HG03108 (cell line): Measurements from ENCODE around the gene TMEM179.

Experiments
- ATAC-seq: cut with Tn5 transposase; IDR thresholded peaks from one replicate; pipeline ENCODE4 v1.9.1; 2021; ENCODE audit warnings: moderate library complexity; ENCODE audit not compliant: unreplicated experiment

The TMEM179 gene

DNA sequence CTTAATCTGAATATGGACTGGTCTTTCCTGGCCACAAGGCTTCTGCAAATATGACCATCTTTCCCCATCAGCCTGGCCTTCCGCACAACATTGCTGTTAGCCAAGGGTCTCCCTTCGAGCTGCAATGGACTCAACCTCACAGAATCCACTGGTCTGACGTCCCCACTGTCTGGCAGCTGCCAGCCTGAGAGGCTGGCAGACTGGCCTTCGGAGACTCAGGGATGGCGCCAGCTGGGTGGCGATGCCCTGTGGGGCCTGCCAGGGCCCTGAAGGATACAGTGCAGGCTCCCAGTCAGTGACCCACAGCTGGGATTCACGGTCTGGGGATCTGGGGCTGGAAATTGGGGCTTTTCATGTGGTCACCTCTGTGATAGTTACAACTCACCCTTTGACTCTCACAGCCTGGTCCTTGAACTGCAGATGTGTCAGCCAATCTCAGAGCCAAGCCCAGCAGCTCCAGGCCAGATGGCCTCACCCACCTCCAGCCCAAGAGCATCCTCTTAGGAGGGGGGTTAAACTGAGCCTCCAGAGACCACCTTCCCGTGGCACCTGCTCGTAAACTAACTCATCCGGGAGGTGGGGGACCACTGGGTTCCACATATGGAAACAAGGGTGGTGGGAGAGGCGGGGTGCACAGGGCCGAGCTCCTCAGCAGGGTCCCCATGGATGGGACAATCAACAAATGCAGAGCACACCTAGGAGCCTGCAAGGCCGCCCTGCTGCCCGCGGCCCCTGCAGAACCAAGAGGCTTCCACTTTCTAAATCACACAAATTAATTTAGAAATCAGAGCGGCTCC lies 46.1 kb downstream of the TMEM179 start:
- no peak for ATAC-seq

- ATAC-seq: no peak
These were observed 46.8 kb downstream of the TMEM179 start for GRCh38 chr14:104557766-104558165.

- ATAC-seq: no peak
These were observed 47.5 kb downstream of the TMEM179 start for GRCh38 chr14:104557086-104557485.

DNA sequence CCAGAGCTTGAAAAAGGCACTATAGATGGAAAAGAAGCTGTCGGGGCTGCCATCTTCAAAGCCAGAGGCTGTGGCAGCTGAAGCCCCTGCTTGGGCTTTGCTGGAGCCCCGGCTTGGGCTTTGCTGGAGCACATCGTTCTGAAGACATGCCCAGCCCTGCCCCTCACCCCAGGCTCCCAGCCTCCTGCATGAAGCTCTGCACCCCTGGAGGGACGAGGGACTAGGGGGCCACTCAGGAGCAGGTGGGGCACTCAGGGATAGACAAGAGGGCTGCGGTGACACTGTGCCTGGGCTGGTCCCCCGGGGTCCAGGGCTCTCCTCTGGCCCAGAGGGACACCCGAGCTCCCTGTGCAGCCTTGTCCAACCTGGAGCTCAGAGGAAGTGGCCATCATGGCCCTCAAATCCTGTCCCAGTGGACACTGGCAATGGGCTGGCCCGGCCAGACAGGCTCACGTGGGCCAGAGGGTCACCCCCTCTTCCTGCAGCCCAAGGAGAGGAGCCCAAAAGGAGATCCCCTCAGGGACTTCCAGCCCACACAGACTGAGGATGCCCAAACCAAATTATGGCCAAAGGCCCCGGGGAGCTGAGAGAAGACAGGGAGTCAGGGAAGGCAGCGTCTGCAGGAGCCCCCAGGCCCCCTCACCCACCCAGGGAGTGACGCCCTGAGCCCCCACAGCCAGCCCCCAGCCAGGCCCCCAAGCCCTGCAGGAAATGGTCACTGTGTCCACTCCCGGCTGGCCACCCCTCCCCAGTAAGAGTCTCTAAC lies 48.1 kb downstream of the TMEM179 start:
- no peak for ATAC-seq

DNA sequence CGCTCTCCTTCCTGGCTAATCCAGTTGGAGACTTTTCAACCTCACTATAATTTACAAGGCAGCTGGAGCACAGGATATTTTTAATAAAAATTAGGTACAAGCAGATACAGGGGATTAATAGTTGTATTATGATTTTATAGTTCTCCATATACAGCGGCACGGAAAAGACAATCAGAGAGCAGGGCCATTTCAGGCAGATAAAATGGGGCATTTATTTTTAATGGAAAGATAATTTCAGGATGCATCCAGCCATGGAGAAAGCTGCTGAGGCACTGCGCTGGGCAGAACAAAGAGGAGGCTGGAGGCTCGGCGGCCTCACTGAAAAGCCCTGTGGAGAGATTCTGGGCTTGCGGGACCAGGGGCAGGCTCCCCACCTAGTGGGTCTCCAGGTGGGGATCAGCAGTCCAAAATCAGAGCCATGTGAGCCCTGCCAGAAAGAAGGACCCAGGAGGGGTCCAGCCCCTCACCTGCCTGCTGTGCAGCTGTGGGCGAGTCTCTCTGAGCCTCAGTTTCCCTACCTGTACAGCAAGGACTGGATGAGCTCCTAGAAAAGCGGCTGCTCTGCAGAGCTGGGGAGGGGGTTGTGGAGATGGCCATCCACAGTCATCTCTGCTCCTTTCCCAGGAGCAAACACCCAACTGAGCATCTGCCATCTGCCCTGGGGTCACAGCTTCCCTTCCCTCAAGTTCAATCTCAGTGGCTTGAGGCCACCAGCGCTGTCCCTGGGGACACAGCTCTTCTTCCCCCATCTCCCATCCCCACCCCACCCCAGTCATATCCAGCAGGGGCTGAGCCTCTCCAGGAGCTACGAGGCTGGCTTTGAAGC lies 48.9 kb downstream of the TMEM179 start:
- ATAC-seq: no peak

DNA sequence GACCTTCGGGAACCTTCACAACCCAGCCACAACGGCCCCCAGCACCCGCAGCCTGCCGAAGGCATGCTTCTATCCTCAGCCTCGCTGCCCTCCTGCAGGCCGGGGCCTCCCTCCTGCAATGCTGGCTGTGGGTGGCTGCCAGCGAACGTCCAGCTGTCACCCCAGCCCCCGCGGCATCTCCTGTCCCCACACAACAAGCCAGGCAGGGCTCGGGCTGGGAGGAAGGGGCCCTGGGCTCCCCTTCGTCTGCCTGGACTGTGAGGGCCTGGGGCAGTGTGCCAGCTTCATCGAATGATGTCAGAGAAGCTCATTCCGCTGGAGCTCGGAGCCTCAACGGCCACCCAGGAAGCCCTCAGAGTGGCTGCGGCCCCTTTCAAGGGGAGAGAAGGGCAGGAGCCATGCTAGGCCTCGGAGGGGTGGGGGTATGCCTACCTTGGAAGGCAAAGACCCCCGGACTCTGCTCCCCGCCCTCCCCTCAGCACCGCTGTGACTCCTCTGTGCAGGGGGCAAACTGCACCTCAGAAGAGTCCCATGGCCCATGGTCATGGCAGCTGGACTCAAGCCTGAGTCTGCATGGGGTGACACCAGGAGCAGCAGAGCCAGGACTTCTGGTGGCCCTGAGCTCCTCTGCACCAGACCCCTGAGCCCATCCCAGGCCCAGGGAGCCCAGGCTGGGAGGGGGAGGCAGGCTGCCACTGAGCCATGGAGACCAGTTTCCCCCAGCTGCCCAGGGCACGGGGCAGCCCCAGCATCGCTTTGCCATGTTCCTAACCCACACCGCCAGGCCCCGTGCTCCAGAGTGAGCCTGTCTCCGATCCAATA lies 49.8 kb downstream of the TMEM179 start:
- no peak for ATAC-seq

GRCh38 chr14:104554088-104554607 lies 50.4 kb downstream of the TMEM179 start:
- no peak for ATAC-seq

DNA sequence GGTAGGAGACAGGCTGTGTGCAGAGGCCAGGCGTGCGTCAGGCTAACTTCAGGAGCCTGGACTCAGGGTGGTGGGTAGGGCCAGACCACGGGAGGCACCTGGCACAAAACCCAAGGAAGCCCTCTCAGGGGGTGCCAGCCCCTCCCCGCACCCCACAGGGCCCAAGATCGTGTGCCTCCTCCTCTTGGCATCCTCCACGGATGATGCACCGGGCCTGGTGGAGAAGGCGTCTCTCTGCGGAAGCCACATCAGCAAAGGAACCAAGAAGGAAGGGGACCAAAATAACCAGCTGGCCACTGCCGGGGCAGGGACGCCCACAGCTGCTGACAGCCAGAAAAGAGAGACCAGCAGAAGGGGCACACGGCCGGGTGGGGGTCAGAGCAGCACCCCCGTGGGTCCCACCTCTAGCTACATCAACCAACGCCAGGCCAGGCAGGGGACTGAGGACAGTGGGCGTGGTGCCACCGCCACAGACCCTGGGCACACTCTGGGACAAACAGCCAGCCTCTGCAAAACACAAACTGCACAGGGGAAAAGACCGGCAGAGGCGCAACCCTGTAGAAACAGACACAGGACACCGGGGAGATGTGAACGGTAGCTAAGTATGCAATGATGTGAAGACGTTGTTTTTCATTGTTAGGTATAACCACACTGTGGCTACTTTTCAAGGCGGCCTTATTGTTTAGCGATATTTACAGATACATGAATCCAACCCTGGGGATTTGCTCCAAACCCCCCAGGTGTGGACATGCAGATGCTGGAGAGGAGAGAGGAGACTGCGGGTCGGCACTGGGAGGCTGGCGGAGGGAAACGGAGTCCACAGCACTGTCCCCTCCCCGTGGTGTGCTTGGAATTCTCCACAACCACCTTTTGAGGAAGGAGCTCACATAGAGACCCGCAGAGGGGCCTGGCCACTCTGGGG lies 51.1 kb downstream of the TMEM179 start:
- no peak for ATAC-seq

DNA sequence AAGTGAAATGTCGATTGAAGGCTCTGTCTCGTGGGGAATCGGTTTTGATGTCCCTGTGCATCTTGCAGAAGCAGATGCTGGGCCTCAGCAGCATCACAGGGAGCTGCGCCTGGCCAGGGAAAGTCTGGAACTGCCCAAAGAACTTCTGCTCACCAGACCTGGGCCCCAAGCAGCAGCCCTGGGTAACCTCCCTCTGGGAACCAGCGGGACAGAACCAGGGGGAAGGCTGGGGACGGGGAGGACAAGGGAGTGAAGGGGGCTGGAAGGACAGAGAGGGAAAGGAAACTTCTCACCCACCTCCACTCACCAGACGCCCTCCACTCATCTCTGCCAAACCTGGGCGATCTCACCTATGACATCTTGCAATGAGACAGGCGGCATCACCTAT lies 51.8 kb downstream of the TMEM179 start:
- no peak for ATAC-seq

- ATAC-seq: no peak
These were observed 52.5 kb downstream of the TMEM179 start for GRCh38 chr14:104551851-104552737.

DNA sequence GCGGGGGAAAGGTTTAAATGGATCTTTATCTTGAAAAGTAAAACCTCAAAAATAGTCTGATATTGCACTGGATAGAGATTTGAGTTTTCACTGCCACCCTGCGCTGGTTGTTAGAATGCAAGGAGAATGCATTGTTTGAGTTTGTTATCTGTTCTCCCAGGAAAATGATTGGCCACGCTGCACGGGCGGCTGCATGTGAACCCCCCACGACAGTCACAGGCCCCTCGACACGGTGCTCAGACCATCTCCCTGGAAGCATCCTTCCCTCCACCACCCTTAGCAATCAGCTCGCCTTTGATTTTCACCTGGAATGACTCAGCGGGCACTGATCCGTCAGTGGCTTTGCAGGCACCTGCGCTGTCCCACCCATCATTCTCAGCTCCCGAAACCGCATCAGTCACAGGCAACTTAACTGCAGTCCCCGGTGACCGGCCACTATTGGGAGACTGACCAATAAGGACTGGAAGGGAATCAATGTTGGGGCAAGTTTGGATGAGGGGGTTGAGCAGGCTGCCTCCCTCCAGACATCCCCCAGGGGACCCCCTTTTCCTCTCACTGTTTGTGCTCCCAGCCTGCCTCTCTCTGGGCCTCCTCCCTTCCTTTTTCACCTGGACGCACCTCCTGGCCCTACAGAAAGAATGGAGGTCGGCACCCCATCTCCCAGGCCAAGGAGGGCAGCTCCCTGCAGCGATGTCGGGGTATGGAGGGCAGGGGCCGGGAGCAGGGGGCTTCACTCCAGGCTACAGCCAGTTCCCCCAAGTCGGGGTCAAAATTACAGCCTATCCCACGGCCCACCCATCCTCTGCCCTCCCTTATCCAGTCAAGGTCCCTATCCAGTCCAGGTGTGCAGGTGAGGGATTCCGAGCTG lies 53.5 kb downstream of the TMEM179 start:
- no peak for ATAC-seq

- ATAC-seq: no peak
These were observed 54.2 kb downstream of the TMEM179 start for GRCh38 chr14:104550340-104550860.

DNA sequence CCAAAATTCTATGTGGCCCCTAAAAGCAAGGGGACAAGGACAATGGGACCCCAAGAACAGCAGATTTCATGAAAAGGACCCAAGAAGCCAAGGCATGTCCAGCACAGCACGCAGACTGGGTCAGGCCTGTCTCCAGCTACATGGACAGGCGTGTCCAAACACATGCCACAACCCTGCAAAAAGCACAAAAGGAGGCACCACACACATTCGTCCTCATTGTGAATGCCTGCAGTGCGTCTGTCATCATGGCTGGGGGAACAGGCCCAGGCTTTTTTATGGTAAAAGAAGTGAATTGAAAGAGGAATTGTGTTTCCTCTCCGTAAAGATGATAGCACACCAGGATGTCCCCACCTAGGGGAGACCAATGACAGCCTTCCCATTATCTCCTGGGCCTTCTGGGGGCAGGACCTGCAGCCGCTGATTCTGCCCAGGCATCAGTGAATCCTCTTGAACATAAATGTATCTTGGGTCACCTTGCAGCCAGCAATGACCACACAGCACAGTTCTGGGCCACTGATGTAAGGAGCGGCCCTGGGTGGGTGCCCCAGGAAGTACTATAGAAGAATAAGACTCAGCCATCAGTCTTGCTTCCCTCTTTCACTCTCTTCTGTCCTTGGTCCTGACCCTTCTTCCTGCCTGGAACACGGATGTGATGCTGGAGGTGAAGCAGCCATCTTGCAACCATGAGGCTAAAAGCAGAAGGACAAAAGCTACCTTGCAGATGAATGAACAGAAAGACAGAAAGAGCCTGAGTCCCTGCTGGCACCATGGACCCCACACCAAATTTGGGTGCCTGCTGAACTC lies 54.8 kb downstream of the TMEM179 start:
- no peak for ATAC-seq

- no peak for ATAC-seq
These were observed 55.6 kb downstream of the TMEM179 start for GRCh38 chr14:104548802-104549535.

DNA sequence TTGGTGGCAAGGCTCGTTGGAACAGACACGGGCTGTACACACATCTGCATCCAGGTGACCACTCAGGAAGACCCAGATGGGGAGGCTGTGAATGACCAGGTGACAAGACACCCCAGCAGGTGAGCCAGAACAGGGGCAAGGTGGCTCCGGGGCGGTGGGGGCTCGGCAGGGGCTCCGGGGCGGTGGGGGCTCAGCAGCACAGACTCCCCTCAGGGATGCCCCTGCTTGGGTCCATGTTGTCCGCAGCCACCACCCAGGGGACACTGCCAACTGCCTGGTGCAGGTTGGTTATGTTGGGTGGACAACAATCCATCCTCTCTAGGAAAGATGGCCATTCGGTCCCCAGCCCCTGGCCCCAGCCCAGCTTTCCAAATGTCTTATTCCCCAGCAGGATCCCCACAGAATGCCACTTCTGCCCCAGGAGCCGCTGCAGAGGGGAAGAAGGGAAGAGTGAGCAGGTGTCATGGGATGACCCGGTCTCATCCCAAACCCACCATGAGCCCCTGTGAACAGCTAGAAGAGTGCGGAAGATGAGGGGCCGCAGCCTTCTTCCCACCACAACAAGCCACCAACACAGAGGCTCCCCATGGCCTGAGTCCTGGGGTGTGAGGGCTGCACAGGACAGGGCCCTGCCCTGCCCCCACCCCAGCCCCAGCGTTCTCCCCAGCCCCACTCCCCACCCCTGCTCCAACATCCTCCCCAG lies 56.4 kb downstream of the TMEM179 start:
- ATAC-seq: no peak
